GM12801 (cell line): ENCODE data around the gene ADGRL2.

Source experiments
- TF ChIP-seq, protein P1 (sequence below): IDR thresholded peaks from one replicate; pipeline ENCODE4 v1.5.1; 2011; ENCODE audit warnings: control low read depth; ENCODE audit not compliant: insufficient read length; ENCODE audit errors: extremely low read depth

The ADGRL2 gene

DNA sequence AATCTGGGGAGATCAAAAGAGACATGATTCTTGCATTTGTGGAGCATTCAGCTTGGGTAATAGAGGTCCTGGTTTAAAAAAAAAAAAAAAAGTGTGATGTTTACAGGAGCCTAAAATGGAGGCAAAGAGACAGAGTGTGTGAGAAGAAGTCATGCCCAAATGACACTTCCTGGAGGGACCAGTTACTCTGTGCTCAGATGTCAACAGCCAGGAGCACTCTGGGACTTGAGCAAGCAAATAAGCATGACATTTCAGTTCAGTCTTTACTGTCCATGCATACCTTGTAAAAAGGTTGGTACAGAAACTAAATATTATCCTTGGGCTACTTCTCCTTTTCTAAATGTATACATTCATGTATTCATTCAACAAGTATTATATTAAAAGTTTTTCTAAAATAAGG is 25.2 kb upstream of the ADGRL2 start:
- TF ChIP-seq, protein P1, sequence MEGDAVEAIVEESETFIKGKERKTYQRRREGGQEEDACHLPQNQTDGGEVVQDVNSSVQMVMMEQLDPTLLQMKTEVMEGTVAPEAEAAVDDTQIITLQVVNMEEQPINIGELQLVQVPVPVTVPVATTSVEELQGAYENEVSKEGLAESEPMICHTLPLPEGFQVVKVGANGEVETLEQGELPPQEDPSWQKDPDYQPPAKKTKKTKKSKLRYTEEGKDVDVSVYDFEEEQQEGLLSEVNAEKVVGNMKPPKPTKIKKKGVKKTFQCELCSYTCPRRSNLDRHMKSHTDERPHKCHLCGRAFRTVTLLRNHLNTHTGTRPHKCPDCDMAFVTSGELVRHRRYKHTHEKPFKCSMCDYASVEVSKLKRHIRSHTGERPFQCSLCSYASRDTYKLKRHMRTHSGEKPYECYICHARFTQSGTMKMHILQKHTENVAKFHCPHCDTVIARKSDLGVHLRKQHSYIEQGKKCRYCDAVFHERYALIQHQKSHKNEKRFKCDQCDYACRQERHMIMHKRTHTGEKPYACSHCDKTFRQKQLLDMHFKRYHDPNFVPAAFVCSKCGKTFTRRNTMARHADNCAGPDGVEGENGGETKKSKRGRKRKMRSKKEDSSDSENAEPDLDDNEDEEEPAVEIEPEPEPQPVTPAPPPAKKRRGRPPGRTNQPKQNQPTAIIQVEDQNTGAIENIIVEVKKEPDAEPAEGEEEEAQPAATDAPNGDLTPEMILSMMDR = no peak

DNA sequence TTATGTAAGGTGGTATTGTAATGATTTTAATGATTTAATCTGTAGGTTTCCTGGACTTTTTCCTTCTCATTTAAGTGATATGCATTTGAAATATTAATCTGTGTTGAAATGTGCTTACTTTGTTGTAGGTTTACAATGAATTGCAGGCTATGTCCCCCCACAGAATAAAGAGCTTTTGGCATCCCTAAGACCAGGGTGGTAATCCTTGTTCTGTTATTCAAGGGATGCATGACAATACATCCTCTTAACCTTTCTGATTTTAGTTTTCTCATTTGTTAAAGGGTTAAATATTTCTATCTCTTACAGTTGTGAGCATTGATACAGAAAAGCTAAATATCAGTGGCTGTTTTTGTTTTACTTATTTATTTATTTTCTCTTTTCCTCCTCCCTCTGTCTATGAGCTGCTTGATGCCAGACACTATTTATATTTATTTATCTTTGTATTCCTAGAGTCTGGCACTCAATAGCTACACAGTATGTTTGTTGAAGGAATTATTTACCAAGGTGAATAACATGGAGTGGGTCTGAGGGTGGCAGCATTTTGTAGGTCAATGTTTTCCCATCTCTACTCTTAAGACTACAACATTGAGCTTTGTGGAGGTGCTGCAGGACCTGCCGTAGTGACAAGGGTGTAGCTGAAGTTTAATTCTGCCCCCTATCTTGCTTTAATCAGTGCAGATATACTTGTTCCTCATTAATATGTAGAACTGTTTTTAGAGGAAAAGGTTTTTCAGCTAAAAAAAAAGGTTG is 19.9 kb upstream of the ADGRL2 start:
- TF ChIP-seq, protein P1 = no peak

DNA sequence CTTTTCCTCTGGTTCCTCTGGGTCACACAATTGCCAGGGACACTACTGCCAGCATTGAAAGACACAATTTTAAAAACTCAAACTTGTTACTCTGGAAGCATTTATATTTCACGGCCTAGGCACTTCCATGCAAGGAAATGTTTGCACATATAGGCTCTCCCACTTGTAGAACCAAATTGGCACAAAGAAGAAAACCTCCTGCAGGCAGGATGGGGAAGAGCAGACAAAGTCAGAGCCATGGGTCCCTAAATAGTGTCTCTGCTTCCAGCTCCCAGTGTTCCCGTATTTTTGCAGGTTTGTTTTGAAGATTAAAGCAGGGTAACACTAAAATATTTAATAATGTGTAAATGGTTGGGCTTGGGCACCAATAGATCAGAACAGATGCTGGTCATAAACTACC is 19.0 kb upstream of the ADGRL2 start:
- TF ChIP-seq, protein P1 = no peak

DNA sequence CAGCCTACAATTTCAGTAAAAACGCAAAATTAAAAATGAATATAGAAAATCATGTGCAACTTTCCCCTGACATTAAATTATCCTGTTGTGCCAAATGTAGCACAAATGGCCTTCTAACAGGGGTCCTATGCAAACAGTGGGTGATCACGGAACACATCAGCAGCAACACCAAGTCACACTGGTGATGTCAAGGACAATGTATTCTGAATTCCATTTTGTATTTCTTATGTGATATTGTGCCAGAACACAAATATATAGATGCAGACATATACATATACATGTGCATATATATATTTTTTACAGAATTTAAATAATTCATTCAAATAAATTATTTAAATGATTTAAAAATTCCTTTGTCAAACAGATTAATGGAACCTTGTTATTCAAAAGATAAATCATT is 8.6 kb upstream of the ADGRL2 start:
- TF ChIP-seq, protein P1 = no peak

DNA sequence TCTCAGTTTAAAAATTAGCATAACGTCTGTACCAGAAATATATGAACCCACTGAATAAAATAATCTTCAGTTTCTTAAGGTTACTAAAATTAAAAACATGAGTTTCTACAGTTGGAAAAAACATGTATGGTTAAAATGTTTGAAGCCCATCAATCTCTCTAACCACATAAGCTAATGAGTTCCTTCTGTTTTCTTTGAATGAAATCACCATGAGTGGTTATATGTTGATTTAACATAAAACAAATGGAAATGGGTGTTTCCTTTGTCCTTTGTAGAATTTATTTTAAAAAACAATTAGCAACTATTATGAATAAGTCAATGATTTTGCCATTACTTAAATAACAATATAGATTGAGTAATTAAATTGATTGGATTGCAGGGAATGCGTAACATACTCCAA is 3.0 kb upstream of the ADGRL2 start:
- TF ChIP-seq, protein P1 = no peak

DNA sequence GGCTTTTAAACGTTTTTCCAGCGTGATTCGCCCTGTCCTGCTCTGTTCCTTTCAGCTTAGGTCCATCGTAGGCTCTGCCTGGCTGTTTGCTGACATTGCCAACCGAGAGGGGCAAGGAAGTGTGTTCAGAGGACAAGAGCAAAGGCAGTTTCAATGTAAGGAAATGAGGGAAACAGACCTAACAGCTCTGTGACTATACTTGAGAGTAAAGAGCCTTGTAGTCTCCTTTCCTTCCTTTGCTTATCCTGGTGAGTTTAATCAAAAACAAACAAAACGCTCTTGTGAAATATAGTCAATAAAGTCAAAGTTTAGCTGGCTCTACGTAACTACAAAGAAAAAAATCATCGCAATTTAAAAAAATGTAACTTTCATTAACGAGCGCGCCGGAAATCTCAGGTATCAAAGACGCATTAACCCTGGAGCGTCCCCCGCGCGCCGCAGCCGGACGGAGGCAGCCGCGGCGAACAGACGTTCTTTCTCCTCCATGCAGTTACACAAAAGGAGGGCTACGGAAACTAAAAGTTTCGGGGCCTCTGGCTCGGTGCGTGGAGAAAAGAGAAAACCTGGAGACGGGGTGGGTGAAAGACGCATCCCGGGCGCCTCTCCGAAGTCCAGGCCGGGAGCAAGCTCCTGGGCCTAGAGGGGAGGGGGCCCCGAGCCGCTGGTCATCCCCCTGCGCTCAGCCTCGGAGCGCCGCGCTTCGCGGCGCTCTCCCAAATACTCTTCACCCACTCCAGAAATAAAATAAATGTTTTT is 617 bp upstream of the ADGRL2 start:
- TF ChIP-seq, protein P1 = no peak

DNA sequence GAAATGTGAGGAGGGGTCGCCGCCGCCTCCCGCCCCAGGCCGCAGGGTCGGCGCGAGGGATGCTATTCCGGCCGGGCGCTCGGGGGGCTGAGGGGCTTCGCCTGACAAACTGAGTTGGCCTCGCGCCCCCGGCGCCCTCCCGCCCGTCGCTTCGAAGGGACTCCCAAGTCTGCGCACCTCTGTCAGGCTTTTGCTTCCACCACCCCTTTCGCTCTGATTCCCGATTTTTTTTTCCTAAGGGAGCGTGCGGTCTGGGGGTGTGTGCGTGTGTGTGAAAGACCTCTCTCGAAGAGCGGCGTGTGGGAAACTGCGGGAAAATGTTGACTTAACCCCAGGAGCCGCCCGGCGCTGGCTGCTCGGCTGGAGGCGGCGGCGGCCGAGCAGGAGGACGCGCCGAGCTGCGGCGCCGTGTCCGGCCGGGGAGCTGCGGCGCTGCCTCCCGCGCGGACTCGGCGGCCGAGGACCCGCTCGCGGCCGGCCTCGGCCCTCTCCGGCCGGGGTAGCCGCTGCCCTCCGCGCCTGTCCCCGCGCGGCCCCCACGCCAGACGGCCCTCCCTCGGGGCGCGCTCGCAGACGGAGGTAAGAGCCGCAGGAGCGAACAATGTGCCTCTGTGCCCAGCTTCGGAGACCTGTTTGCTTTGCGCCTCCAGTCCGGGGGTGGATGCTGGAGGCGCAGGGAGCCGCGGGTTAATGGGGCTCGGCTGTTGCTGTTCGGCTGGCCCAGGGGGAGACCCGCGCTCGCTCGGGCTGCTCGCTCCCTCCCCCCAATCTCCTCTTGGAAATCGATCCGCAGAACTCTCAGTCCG is 1.1 kb downstream of the ADGRL2 start:
- TF ChIP-seq, protein P1 = no peak
